Suprapubic skin (tissue), 4 donors: Measurements from ENCODE around the gene ADRB1. TPM values are rescaled to one million over a fixed set of nuclear protein-coding genes. Genes with fewer than 3 reads are reported as not detected.

Experiments
- DNase-seq, 2 donors: peaks; one replicate each; pipeline ENCODE4 v3.0.0-alpha.2; 2019; ENCODE audit warnings: low spot score in 2 of 2
- H3K27ac ChIP-seq: fragments of 200-600 bp; sonication (generic); one replicate; pipeline ENCODE4 v1.5.1; 2019
- H3K27me3 ChIP-seq: fragments of 200-600 bp; sonication (generic); one replicate; pipeline ENCODE4 v1.5.1; 2019
- H3K36me3 ChIP-seq: fragments of 200-600 bp; sonication (generic); one replicate; pipeline ENCODE4 v1.5.1; 2019
- H3K4me1 ChIP-seq: fragments of 200-600 bp; sonication (generic); one replicate; pipeline ENCODE4 v1.5.1; 2019
- H3K4me3 ChIP-seq: fragments of 200-600 bp; sonication (generic); one replicate; pipeline ENCODE4 v1.5.1; 2019; ENCODE audit warnings: mild to moderate bottlenecking
- H3K9me3 ChIP-seq: fragments of 200-600 bp; sonication (generic); one replicate; pipeline ENCODE4 v1.5.1; 2019
- EP300 ChIP-seq: sonication (generic); formaldehyde crosslinking; IDR thresholded peaks from one replicate; pipeline ENCODE4 v1.6.1; 2017; ENCODE audit warnings: antibody characterized with exemption
- POLR2A ChIP-seq, 2 donors: fragments of 450-650 bp; IDR thresholded peaks; one replicate each; pipeline ENCODE4 v1.6.1; 2017; ENCODE audit warnings: antibody characterized with exemption in 2 of 2, mild to moderate bottlenecking in 2 of 2, moderate library complexity in 2 of 2
- POLR2AphosphoS5 ChIP-seq, 3 donors: sonication (generic); formaldehyde crosslinking; IDR thresholded peaks; one replicate each; pipeline ENCODE4 v1.6.1; 2017; ENCODE audit warnings: antibody characterized with exemption in 3 of 3
- WGBS: methylation state at CpG from one replicate; pipeline ENCODE4 v1.1.5; 2018; 5-methylcytosine and 5-hydroxymethylcytosine counted together
- total RNA-seq, 4 donors: library from RNA; depleted of rRNA; stranded (reverse); fragments of >200 nt; gene quantifications; one replicate each; pipeline ENCODE4 v1.1.0, GENCODE V29; 2016
- TF ChIP-seq, protein P1 (sequence below), 2 donors: fragments of 200-600 bp in 1 of 2; fragments of 450-650 bp in 1 of 2; sonication (generic) in 1 of 2; IDR thresholded peaks; one replicate each; pipeline ENCODE4 v1.5.1; 2016 to 2019; ENCODE audit warnings: antibody characterized with exemption in 2 of 2, mild to moderate bottlenecking in 1 of 2, moderate library complexity in 1 of 2

The ADRB1 gene
- total RNA-seq, 4 donors from 2014 or later: 0.56 to 1.4 (median 1.1) TPM

DNA sequence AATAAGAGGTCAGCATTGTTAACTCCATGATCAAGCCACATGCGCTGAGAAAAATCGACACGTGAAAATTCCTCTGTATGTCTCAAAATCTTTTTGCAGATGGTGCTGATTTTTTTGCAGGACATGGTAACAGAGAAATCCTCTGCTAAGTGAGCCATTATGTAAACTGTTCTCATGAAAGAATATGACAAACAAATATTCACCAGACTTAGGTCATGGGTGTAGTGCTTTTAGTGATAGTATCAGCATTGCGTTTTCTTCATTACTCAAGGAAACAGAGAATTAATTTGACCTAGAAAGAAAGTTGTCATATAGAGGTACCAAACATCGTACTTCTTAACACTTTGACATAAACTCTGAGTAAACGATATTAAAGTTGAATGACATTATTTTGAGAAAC, 34.7 kb downstream of the ADRB1 start:
- Histone ChIP-seq H3K27me3 (no peaks in the 10 kb centered on the region), H3K4me3 (no peak overlapping the region), H3K36me3 (no peaks in the 10 kb centered on the region), H3K4me1 (no peaks in the 10 kb centered on the region), H3K9me3 (no peaks in the 10 kb centered on the region), H3K27ac (no peak overlapping the region)
- DNase-seq: no peak
- TF ChIP-seq POLR2AphosphoS5 (IDR thresholded peaks at IDR 0.05): no peak
- TF ChIP-seq EP300: no peak
- TF ChIP-seq, protein P1, sequence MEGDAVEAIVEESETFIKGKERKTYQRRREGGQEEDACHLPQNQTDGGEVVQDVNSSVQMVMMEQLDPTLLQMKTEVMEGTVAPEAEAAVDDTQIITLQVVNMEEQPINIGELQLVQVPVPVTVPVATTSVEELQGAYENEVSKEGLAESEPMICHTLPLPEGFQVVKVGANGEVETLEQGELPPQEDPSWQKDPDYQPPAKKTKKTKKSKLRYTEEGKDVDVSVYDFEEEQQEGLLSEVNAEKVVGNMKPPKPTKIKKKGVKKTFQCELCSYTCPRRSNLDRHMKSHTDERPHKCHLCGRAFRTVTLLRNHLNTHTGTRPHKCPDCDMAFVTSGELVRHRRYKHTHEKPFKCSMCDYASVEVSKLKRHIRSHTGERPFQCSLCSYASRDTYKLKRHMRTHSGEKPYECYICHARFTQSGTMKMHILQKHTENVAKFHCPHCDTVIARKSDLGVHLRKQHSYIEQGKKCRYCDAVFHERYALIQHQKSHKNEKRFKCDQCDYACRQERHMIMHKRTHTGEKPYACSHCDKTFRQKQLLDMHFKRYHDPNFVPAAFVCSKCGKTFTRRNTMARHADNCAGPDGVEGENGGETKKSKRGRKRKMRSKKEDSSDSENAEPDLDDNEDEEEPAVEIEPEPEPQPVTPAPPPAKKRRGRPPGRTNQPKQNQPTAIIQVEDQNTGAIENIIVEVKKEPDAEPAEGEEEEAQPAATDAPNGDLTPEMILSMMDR (IDR thresholded peaks at IDR 0.05): no peak
- TF ChIP-seq POLR2A (IDR thresholded peaks at IDR 0.05): no peak
- 82% methylated on average over 6 of the region's 6 CpGs for WGBS

DNA sequence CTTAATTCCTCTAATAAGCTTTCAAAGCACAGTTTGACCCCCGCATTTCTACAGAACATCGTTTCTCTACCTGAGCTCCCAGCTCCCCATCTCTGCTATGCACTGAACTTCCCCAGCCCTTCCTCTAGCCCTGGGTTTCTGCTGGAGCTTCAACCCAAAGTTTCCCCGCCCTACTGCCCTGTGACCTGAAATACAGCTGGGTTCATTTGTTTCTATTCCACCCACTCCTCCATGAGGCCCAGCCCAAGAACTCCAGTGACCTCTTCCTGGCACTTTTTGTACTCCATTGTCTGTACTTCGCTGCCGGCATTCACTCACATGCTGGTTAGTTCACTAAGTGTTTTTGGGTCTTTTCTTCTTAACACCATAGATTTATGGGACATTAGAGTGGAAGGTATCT, 35.8 kb downstream of the ADRB1 start:
- Histone ChIP-seq H3K4me3 (no peak overlapping the region), H3K27ac (no peak overlapping the region), H3K4me1 (no peaks in the 10 kb centered on the region), H3K27me3 (no peaks in the 10 kb centered on the region), H3K9me3 (no peaks in the 10 kb centered on the region), H3K36me3 (no peaks in the 10 kb centered on the region)
- DNase-seq: no peak
- WGBS: 85% methylated on average over 5 of the region's 5 CpGs
- TF ChIP-seq POLR2AphosphoS5 (IDR thresholded peaks at IDR 0.05): no peak
- TF ChIP-seq POLR2A (IDR thresholded peaks at IDR 0.05): no peak
- TF ChIP-seq, protein P1 (IDR thresholded peaks at IDR 0.05): no peak
- TF ChIP-seq EP300: no peak

- no peak for TF ChIP-seq POLR2A (IDR thresholded peaks at IDR 0.05)
- TF ChIP-seq POLR2AphosphoS5 (IDR thresholded peaks at IDR 0.05): no peak
- no peak for TF ChIP-seq EP300
- TF ChIP-seq, protein P1 (IDR thresholded peaks at IDR 0.05): no peak
- no peaks in the 10 kb centered on the region for H3K9me3 ChIP-seq
- 85% methylated on average over 8 of the region's 8 CpGs for WGBS
- H3K27me3 ChIP-seq: no peaks in the 10 kb centered on the region
- H3K36me3 ChIP-seq: no peaks in the 10 kb centered on the region
- no peak overlapping the region for H3K4me3 ChIP-seq
- DNase-seq: no peak
- no peak overlapping the region for H3K27ac ChIP-seq
- H3K4me1 ChIP-seq: no peaks in the 10 kb centered on the region
These were observed 38.4 kb downstream of the ADRB1 start for GRCh38 chr10:114081911-114082583.

DNA sequence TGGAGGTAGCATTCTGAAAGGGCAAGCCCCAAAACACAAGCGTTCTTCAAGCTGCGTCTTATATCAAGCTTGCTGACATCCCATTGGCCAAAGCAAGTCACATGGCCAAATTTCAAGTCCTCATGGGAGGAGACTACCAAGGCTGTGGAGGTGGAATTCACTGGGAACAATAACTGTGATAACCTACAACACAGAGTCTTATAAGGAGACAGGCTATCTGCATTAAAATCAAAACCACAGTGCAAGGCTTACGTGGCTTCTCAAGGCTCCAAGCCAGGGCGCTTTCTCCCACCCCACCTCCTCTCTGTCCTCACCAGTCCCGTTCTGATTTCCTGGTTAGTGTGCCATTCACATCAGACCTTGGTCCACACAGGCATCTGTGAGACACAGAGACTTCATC, 39.4 kb downstream of the ADRB1 start:
- Histone ChIP-seq H3K4me1 (no peaks in the 10 kb centered on the region), H3K4me3 (no peak overlapping the region), H3K9me3 (no peaks in the 10 kb centered on the region), H3K36me3 (no peaks in the 10 kb centered on the region), H3K27ac (no peak overlapping the region), H3K27me3 (no peaks in the 10 kb centered on the region)
- TF ChIP-seq POLR2AphosphoS5 (IDR thresholded peaks at IDR 0.05) (no peak), POLR2A (IDR thresholded peaks at IDR 0.05) (no peak), EP300 (no peak)
- TF ChIP-seq, protein P1 (IDR thresholded peaks at IDR 0.05): no peak
- no peak for DNase-seq
- 86% methylated on average over 4 of the region's 5 CpGs for WGBS

GRCh38 chr10:114084215-114084614, 40.5 kb downstream of the ADRB1 start:
- DNase-seq: no peak
- H3K36me3 ChIP-seq: no peaks in the 10 kb centered on the region
- 96% methylated on average over 3 of the region's 4 CpGs for WGBS
- H3K4me3 ChIP-seq: no peak overlapping the region
- no peaks in the 10 kb centered on the region for H3K4me1 ChIP-seq
- H3K27ac ChIP-seq: no peak overlapping the region
- H3K27me3 ChIP-seq: no peaks in the 10 kb centered on the region
- no peak for TF ChIP-seq EP300
- TF ChIP-seq POLR2AphosphoS5 (IDR thresholded peaks at IDR 0.05): no peak
- TF ChIP-seq, protein P1 (IDR thresholded peaks at IDR 0.05): no peak
- TF ChIP-seq POLR2A (IDR thresholded peaks at IDR 0.05): no peak
- H3K9me3 ChIP-seq: no peaks in the 10 kb centered on the region
